Hematopoietic multipotent progenitor cell treated with erythropoietin and hydrocortisone succinate and interleukin-3 and kit ligand, for 15 days (in vitro differentiated cells): ENCODE data around the gene GNA12.
"Not testable (repeated sequence)": the region's sequence is repeated elsewhere in the genome, so short reads cannot be mapped to it uniquely, and the experiment has no call there.

ENCODE experiments used
- DNase-seq: peaks from one replicate; pipeline ENCODE4 v3.0.0-alpha.2; 2015; ENCODE audit warnings: low spot score

GNA12 gene

GRCh38 chr7:2689951-2690705 lies 154.0 kb downstream of the GNA12 start:
- DNase-seq = no peak

GRCh38 chr7:2689343-2689847 lies 154.7 kb downstream of the GNA12 start:
- DNase-seq = no peak

- no peak for DNase-seq
Observed at GRCh38 chr7:2688409-2689342, 155.4 kb downstream of the GNA12 start.

DNA sequence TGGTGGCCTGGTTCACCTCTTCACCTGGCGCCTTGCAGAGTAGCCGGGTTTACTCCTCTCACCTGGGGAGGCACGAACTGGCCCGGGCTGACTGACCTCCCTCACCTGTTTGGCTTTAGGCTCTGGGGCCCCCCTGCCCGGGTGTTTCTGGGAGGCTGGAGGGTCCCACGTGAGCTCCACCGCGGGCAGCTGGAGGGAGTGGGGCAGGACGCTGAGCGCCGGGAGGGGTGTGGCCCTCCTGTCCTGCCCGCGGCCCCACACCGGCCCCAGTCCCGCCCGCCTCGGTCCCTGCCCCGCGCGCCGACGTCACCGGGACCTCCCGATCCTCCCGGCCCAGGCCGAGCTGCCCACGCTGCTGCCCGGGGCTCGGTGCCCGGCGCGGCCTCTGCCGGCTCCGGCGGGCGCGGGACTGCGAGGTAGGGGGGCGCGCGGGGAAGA lies 156.2 kb downstream of the GNA12 start, which contains the start of gene AMZ1:
TSS of gene AMZ1 (plus strand) at position 322 of the 438 bp plus-strand sequence. CDS start 12,250 bp downstream, outside the sequence.
- no peak for DNase-seq

DNA sequence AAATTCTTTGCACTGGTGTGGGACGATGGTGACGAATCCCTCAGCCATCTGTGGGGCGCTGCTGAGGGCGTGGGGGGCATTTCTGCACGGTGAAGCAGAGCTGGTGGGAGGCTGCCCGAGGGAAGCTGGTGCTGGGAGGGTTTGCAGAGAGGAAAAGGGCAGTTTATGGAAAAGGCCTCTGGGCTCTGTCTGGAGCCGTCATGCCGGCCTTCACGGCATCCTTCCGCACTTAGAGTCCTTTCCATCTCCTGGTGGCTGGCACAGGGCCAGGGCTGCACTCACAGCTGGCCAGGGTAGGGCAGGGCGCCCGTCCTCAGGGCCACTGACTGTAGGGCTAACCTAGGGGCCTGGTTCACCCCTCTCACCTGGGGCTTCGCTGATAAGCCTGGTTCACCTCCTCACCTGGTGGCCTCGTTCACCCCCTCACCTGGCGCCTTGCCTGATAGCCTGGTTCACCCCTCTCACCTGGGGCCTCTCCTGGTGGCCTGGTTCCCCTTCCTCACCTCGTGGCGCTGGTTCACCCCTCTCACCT lies 156.7 kb downstream of the GNA12 start:
- no peak for DNase-seq

- DNase-seq = no peak
Observed at GRCh38 chr7:2686101-2686500, 158.0 kb downstream of the GNA12 start.

DNA sequence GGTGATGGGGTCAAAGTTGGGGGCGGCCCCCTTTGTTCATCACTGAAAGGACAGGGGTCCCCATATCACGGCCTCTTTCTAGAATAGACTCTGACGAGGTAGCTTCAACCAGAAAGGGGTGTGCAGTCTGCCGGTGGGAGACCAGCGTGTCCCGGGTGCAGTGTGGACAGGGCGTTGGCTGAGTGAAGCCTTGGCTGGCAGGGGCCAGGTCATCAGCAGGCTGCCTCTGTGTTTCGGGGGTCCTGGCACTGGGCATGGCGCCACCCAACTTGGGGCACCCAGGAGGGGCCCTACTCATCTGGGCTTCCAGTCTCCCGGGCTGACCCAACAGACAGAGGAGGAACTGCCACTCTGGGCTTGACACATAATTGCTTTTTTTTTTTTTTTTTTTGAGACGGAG lies 159.6 kb downstream of the GNA12 start:
- DNase-seq = no peak

DNA sequence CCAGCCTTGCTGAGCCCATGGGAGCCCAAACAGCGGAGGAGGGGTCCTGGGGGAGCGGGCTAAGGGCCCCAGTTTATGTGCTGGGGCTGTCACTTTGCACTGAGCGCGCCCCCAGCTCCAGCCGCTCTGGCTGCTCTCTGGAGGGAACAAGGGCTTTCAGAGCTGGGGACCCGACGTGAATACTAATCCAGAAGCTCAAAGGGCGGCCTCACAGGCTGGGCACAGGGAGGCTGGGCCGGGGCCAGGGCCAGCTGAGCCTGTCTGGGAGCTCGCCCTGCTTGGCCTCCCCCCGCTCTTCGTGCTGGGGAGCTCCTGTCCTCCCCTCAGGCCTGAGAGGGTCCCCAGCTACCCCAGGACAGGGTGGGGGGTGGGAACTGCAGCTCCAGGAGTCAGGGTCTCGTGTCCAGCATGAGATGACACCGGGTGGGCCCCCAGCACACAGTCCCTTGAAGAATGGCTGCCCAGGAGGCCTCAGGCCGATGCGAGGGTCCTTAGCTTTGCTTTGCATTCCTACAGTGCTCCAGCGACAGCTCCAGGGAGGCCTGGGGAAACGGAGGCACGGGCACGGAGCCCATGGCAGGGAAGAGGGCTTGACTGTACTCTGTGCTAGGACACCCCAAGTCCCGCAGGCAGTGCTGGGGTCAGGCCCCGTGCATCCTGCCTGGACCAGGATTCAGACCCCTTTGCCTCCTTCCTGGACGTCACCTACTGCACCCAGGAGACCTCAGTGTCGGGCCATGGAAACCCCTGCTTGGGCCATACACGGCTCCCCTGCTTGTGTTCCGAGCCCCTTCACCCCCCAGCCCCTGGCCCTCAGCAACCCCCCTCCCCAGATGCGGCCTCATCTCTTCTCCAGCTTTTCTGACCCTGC lies 161.9 kb downstream of the GNA12 start:
- DNase-seq = no peak

GRCh38 chr7:2680792-2681490 lies 163.2 kb downstream of the GNA12 start:
- peak; percentile 66 for DNase-seq

- DNase-seq = no peak
Observed at GRCh38 chr7:2680256-2680655, 163.9 kb downstream of the GNA12 start.

- DNase-seq = not testable (repeated sequence)
Observed at GRCh38 chr7:2679135-2680127, 164.7 kb downstream of the GNA12 start.

DNA sequence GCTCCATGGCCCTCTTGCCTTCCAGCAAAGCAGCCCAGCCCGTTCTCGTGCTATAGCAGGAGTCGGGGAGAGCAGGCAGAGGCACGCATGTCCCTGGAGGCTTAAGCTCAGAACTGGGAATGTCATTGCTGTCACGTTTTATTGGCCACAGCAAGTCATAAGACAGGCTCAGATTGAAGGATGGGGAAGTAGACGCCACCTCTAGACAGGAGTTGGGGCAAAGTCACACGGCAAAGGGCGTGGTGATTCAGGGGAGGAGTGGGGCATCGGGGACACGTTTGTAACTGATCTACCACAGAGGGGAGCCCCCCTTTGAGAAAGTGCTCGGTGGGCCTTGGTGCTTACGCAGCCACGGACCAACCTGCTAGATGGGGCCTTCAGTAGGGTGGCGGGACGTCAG lies 165.7 kb downstream of the GNA12 start:
- DNase-seq = not testable (repeated sequence)
